Breast epithelium (tissue), 3 donors: ENCODE data around the gene CCDC74B. TPM values are rescaled to one million over a fixed set of nuclear protein-coding genes. Genes with fewer than 3 reads are reported as not detected.

ENCODE experiments used
- total RNA-seq, 3 donors: library from RNA; depleted of rRNA; stranded (reverse); fragments of >200 nt; gene quantifications; one replicate each; pipeline ENCODE4 v1.1.0, GENCODE V29; 2016

CCDC74B gene
- total RNA-seq, 3 donors from 2014 or later, result 2.7 to 16.1 (median 9.5) TPM

Other genes with a start within 250 kb of the CCDC74B start
- gene RAB6C, start 165.4 kb downstream of the CCDC74B start, total RNA-seq, result 1 to 10 TPM in 2 of 3 donors, under 1 TPM in 1; 0.16 to 3.2 (median 1.6) TPM
- gene POTEF, start 15.9 kb downstream of the CCDC74B start, total RNA-seq, result 1 to 10 TPM in 2 of 3 donors, not detected in 1; 3.3 to 4.2 TPM
- gene SMPD4, start 36.5 kb upstream of the CCDC74B start, total RNA-seq, result 10 to 100 TPM; 28.0 to 50.1 (median 41.3) TPM
- 10 to 100 TPM; 91.0 to 99.9 (median 97.3) TPM for gene MZT2B, start 37.1 kb upstream of the CCDC74B start, total RNA-seq
- gene TUBA3E, start 53.3 kb upstream of the CCDC74B start, total RNA-seq, result not detected
- gene IMP4, start 197.8 kb upstream of the CCDC74B start, total RNA-seq, result 100 to 1,000 TPM in 2 of 3 donors, 10 to 100 TPM in 1; 94.7 to 114 (median 113) TPM
- gene PTPN18, start 210.9 kb upstream of the CCDC74B start, total RNA-seq, result 10 to 100 TPM; 50.8 to 77.1 (median 54.3) TPM